GM18870 (cell line): Measurements from ENCODE around the gene TDRD10.

Experiments used
- ATAC-seq: cut with Tn5 transposase; IDR thresholded peaks from one replicate; pipeline ENCODE4 v1.9.1; 2021; ENCODE audit warnings: moderate library complexity; ENCODE audit not compliant: unreplicated experiment

TDRD10 gene

DNA sequence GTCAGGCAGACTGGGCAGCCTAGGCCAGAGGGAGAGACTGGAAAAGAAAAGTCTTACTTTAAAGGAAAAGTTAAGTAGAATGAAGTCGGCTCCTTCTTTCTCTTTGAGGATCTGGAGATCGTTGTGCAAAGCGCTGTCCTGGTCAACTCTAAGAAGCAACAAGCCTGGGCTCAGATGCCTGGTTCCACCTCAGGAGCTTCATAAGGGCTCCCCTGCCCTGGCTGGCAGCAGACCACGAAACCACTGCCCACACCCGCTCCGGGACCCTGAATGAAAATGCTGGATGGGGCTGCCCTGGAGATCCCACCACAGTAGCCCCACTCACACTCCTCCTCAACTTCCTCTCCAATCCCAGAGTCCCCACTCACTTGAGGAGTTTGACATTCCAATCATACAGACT, 50.0 kb downstream of the TDRD10 start:
- no peak for ATAC-seq

GRCh38 chr1:154553056-154554030, 51.3 kb downstream of the TDRD10 start:
- ATAC-seq, result no peak

DNA sequence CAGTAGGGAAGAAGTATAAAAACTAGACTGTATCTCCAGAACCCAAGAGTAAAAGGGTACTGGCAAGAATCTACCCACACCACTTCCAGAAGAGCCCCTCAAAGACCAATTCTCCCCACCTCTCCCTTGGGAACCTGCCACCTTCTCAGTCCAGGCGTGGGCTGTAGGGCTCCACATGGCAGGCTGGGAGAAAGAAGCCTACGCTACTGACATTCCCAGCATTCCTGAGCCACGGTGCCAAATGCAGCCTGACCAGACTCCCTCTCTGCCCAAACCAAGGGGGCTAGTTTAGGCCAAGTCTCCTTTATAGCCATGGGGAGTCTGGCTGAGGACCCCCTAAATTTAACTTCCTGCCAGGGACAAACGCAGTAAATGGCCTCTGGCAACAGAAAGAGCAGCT, 54.4 kb downstream of the TDRD10 start:
- no peak for ATAC-seq

DNA sequence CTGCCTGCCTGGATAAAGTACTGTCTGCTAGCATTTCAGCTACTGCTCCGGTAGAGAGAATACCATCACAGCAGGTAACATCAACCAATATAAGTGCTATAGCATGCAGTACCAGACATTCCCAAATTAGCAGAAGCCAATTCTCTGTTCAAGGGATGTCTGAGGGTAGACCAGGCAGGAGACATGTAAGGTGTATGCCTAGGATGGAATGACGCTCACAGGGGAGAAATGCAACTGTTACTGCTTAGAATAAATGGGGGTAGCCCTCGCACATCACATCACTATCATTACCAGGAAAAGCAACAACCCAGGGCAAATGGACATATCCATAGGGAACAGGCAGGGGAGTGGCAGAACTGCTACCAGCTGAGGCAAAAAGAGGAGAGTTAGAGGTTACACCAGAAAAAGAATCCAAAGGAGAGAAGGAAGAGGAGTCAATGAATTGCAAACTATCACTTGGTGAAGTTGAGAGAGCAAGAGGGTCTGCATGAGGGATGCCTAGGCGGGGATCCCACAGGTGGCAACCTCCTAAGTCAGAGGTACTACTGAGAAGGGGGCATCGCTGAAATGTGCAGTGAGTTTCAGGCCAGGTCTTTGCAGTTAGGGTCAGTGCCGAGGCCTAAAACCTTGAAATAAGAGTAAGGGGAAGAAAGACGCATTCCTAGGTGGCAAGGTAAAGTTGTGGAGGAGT, 55.4 kb downstream of the TDRD10 start:
- ATAC-seq, result no peak

- ATAC-seq, result no peak
Observed at GRCh38 chr1:154557939-154558719, 56.1 kb downstream of the TDRD10 start, which contains the start of gene UBE2Q1. TSS of gene UBE2Q1 (minus strand) at chr1:154558662. CDS start at chr1:154558553, 109 bp downstream.

GRCh38 chr1:154558720-154559465, 56.9 kb downstream of the TDRD10 start:
- peak; percentile 71 for ATAC-seq

GRCh38 chr1:154559466-154560044, 57.5 kb downstream of the TDRD10 start:
- peak; percentile 47 for ATAC-seq

GRCh38 chr1:154565876-154566275, 63.9 kb downstream of the TDRD10 start:
- no peak for ATAC-seq

- no peak for ATAC-seq
Observed at GRCh38 chr1:154567386-154568156, 65.6 kb downstream of the TDRD10 start, which contains the start of gene CHRNB2. TSS of gene CHRNB2 (plus strand) at chr1:154567778. CDS start at chr1:154568045, 267 bp downstream.

DNA sequence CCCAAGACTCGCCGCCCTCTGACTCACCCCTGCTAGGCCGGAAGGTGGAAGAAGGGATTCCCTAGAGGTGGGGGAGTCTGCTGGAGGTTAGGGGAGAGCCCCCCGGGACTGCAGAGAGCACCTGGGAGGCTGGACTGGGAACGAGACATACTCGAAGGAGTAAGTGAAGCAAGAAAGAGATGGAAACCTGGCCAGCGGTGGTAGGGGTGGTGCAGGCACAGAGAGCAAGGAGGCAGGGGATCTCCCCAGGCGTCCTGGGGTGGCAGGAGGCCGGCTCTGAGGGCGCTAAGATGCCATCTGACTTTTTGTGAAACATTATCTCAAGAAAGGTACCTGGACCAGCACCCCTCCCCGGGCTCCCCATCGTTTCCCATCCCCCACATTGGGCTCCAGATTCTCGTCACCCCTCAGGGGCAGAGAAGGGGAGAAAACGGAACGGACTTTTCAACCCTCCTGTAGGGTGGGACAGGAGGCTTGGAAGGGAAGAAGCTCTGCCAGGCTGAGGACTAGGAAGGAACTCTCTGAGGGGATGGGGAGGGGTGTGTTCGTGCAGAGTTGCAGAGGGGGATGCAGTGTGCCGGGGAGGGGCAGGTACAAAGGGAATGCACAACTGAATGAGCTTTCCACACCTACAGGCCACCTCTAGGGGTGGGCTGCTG, 66.3 kb downstream of the TDRD10 start:
- no peak for ATAC-seq

- ATAC-seq, result no peak
Observed at GRCh38 chr1:154571244-154571963, 69.4 kb downstream of the TDRD10 start.

DNA sequence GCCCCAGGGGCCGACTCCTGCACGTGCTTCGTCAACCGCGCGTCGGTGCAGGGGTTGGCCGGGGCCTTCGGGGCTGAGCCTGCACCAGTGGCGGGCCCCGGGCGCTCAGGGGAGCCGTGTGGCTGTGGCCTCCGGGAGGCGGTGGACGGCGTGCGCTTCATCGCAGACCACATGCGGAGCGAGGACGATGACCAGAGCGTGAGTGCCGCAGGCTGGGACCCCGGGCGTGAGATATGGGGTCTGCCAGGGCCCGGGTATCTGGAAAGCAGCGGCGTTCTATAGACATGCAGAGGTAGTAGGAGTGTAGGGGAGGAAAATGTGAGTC, 69.9 kb downstream of the TDRD10 start:
- no peak for ATAC-seq

DNA sequence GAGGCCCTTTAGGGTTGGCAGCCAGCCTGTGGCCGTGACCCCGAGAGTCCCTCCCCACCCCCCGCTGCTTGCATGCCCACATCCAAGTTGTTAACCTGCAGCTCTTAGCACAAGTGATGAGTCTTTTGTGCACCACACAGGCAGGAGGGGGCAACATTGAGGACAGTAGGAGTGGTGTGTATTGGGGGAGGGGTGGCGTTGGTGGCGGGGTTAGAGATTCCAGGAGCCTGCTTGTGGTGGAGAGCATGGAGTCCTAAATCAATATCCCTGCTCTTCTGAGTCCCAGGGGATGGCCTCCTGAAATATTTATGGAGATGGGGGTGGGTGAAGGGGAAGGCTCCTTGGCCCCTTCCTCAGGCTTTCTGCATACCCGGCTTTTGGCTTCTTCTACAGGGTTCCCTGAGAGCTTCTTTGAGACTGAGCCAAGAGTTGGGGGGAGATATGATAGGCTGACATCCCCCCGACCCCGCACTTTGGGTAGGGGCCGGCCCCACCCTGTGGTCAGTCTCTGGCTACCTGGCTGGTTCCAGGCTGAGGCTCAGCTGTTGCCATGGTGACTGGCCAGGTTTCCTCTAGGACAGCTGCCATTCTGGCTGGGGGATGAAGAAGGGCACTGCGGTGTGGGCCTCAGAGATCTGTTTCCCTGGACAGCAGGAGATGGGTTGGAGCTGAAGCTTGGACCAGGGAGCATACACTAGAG, 70.6 kb downstream of the TDRD10 start:
- ATAC-seq, result no peak

GRCh38 chr1:154573168-154573510, 71.1 kb downstream of the TDRD10 start:
- ATAC-seq, result no peak

DNA sequence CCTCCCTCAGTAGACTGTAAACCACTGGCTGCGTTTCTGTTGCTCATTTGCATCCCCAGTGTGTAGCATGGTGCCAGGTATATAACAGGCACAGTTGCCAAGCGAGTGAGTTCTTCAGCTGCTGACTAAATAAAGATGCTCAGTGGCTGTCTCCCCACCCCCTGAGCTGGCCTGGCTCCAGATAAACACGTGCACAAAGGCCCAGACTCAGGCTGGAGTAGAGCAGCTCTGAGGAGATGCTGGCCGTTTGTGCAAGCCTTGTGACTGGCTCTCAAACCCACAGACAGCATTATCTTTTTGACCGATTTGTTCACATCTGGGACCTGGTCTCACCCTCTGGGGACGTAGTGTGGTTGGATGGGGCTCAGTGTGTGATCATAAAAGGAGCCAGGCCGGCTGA, 72.7 kb downstream of the TDRD10 start:
- no peak for ATAC-seq

GRCh38 chr1:154575147-154575927, 73.3 kb downstream of the TDRD10 start:
- ATAC-seq, result no peak
